ENCODE results near the gene PLXNA4.

PLXNA4 gene

DNA sequence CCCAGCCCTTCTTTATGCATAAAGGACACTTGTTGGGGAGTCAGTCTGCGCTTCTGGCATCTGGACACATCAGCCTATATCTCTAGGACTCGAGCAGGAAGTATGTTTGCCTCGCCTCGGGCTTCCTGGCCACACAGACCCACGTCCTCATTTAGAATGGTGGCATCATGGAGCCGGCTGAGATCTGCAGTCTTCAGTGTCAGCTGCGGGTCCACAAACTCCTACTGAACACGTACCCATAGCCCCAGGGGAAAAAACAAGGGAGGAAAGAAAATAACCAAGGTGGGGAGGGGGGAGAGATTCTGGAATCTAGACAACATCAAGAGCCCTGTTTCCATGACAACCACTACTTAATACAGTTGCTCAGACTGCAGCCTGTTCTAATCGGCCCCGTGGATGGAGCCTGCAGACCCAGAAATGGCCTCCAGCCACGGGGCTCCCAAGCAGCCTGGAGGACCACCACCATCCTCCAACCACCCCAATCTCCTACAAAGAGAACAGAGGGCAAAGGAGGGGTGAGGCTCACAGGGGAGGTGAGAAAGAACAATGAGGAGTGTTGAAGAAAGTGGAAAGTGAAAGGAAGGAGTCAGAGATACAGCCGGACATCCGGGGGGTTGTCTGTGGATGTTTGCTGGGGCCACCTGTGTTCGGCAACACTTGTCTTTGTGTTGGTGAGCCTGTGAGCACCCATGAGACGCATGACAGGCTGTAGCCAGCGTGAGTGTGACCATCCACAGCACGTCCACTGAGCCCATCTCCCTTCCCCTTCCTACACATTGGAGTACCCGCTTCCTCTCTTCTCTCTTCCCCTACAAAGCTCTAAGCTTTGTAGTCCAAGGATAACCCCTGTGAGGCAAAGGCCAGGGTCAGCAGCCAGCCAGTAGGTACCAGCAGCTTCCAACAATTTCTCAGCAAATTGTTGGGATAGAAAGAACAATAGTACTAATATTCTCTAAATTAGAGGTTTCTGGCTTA lies 141.0 kb downstream of the PLXNA4 start:
- DNase-seq (ENCODE audit: low spot score): no peak

DNA sequence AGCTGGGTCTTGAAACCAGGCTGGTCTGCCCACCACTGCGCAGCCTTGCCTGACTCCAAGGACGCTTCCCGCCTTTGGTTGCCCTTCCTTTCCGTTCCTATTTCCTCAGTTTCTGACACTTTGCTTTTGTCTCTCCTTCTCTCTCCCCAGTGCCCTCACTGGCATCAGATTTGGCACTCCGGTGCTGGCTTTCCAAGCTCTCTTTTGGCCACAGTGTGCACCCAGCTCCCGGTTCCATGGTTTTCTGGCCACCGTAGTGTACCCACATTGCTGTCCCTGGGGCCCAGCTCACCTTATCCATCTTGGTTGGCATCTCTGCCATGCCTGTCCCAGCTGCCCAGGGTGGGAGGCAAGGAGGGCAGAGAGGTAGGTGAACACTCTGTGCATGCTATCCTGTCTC lies 142.2 kb downstream of the PLXNA4 start:
- DNase-seq (ENCODE audit: low spot score): no peak

DNA sequence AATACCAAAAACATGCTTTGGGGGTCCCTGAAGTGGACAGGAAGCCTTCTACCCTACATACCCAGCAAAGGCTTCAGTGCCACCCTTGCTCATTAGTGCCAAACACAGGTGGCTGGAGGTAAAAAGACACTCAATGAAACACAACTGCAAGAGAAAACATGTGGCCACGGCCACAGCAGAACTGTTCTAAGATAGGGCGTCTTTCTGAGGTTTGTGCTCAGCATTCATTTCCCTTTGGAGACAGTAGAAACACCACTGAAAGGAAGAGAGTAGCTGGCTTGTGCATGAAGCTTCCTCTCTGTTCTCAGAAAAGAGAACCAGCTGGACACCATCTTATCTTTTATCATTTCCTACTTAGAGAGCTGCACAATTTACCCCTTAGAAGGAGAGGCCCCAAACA lies 143.0 kb downstream of the PLXNA4 start:
- DNase-seq (ENCODE audit: low spot score): no peak

DNA sequence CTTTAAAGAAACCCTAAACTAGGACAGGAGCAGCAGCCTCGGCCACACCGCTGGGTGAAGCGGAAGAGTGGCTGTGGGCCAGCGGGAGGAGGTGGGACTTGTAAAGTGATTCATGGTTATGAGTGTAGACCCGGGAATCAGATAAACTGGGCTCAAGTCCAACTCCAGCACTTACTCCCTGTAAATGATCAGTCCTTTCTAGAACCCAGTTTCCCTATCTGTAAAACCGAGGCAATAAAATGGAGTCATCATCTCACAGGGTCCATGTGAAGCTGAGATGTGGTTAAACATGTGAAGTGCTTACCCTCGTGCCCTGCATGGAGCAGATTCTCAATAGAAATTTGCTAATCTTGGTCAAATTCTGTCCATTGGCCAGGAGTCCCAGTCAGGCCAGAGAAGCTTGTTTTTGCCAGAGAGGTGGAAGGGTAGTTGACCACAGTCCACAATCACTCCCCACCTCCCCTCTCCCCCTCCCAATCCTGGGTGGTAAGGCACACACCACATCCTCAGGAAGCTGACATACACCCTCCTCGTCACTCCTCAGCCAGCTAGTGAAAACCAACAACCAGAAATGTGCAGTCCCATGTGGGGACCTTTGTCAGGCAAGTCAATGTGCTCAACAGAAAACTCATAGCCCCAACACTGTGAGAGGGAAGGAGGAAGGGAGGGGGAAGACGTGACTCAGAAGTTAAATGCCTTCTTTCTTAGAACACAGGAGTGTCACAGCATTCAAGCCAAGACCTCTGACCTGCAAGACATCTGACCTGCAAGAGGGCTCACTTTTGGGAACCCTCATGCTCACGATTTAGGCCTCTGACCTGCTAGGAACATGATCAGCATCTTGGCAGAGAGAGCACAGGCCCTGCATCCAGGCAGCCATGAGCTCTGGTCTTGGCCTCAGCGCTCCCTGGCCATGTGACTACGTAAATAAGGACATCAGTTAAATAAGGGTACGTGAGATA lies 145.1 kb downstream of the PLXNA4 start:
- DNase-seq (ENCODE audit: low spot score): peak; percentile 83

DNA sequence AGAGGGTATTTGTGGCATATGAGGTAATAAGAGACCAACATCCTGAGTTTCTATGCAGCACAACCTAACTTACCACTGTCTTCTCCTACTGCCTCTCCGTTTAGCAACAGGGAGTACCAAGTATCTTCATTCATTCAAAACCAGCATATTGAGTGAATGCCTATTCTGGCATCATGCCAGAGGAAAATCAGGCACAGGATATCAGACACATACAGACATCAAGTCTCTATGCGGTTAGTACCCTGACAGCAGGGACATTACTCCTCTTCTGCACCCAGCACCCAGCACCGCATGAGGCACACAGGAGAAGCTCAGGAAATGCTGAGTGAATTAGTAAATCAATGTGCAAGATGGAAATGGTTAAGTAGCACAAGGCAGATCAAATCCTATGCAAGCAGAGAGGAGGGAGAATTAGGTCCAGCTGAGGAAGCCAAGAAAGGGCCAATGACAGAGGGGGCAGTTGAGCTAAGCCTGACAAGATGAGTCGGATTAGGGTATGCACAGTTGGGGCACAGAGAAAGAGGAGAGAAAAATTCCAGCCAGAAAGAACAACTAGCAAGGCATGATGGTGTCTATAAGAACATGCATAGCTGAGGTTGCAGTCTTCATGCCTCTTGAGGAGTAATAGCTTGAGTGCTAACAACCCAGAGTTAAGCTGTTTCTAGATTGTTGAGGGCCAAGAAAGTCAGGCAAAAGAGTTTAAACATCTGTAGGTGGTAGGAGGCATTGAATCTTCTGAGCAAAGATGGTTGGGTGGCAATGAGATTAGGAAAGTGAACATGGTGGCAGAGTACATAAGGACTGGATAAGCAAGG lies 146.0 kb downstream of the PLXNA4 start:
- no peak for DNase-seq (ENCODE audit: low spot score)

DNA sequence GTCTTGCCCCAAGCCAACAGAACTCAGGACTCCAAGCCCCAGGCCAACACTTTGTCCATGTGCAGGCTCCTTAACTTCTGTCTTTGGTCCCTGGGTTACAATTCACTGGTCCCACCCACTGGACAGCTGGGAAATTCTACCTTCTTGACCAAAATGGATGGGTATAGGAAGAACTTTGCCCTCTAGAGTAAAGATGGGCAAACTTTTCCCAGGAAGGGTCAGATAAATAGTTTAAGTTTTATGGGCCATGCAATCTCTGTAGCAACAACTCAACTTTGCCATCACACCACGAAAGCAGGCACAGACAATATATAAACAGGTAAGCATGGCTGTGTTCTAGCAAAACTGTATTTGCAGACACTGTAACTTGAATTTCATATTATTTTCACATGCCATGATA lies 147.1 kb downstream of the PLXNA4 start:
- no peak for DNase-seq (ENCODE audit: low spot score)

DNA sequence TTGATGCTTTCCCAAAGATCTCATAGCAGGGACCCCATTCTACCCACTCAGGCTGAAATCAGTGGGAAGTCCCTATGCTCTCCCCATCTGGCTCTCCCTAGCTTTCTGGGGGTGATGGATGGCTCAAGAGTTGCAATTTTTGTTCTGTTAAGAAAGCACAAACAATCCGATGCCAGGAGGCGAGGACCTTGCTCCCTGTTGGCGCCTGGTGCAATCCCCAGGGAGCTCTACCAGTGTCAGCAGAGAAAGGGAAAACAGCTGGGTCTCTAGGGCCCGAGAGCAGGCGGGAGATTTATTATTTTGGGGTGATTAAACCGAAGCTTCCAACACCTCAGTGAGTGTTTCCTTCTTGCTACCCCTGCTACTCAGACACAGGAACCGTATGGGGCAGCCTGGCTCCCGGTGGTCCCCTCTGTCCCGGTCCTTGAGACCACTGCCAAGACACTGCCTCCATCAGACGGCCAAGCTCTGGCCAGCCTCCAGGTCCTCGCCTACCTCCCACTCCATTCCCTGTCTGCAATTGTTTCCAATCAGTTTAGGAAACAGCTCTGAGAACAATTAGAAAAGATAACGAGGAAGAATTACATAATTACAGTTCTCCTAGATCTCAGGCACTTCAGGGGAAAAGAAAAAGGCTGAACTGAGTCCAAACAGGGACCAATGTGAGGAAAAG lies 147.9 kb downstream of the PLXNA4 start:
- no peak for DNase-seq (ENCODE audit: low spot score)

DNA sequence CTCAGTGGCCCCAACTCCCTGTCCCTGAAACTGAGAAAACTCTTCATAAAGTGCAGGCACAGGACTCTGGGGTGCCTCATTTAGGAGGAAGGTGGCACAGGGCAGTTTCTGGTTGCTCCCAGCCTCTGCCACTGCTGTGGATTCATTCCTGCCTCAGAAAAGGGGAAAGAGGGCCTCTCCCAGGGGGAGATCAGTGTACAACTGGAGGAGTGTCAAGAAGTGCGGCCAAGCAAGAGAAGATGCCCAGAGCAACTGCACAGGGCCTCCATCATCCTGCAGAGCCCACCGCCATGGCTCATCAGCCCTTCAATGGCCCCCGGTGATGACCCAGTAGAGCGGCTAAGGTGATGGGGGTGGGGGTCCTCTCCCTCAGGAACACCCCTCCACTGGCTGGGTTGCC lies 150.3 kb downstream of the PLXNA4 start:
- DNase-seq (ENCODE audit: low spot score): no peak

DNA sequence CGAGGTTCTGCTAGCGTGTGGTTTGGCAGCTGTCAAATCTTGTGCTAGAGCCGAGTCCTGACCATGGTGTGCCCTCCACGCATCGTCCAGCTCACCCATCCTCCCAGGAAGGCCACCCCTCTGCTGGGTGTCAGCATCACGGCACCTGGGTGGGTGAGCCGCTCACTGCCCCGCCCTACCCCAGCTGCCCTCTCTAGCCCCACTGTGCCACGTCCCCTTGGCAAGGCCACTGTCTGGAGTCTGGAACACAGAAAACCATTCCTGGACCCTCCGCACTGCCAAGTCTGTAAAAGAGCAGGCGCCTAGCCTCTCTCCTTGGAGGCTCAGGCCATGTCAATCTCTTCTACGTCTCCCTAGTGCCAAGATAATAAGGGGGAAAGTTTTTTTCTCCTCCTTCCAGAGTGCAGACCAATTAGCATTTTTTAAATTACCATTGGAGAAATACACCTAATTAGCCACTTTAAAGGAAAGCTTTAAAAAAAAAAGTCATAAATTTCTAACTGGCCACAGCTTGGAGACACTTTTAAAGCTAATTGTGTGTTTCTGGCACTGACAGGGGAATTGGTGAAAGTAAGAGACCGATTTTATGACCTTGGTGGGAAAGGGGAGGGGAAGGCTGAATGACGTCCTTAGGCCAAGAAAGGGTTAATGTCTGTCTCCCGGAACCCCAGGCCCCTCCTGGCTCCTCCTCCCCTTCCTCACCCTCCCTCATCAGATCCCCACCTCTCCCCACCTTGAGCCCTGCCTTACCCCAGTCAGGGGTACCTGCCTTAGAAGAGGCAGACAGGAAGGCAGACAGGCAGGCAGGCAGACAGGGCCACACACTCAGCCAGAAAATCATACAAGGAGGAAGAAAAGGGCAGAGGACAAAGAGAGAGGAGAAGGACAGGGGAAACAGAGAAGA lies 151.2 kb downstream of the PLXNA4 start:
- DNase-seq (ENCODE audit: low spot score): no peak

DNA sequence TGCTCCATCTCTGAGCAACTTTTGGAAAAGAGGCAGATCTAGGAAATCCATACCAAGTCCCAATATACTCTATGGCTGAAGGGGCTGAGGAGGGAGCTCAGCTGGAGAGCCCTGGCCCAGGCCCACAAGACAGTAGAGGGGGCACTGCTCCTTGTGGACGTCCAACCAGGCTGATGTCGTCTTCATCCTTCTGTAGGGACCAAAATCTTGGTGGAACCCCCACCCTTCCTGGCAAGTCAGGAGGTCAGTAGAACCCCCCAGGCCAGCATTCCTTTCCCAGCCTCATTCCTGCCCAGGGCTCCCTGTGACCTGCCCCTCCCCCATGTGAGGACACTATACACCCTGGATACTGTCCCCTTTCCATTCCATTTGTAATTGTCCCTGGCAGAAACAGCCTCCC lies 152.0 kb downstream of the PLXNA4 start:
- DNase-seq (ENCODE audit: low spot score): no peak

DNA sequence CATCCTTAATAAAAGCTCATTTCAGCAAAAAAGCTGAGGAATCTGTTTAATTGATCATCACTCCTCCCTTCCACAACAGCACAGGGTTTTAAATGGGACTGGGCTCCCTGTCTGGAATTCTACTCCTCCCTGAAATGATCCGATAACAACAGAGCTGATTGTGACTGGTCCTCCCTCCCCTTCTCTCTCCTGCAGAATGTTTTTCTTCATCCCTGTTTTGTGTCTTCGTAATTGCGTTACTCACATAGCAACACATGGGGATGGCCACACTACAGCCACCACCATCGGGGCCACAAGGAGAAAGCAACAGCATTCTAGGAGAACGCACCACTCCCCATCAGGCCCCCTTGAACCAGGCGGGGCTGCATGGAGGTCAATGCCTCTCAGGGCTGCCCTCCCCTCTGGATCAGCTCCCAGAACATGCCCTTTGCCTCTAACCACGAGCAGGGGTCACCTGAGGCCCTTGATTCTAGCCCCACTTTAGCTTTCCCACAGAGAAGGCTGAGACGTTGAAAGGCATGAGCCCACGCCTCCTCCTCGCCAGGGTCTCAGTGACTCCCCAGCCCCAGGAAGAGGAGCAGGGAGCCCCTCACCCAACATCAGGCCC lies 152.6 kb downstream of the PLXNA4 start:
- no peak for DNase-seq (ENCODE audit: low spot score)

DNA sequence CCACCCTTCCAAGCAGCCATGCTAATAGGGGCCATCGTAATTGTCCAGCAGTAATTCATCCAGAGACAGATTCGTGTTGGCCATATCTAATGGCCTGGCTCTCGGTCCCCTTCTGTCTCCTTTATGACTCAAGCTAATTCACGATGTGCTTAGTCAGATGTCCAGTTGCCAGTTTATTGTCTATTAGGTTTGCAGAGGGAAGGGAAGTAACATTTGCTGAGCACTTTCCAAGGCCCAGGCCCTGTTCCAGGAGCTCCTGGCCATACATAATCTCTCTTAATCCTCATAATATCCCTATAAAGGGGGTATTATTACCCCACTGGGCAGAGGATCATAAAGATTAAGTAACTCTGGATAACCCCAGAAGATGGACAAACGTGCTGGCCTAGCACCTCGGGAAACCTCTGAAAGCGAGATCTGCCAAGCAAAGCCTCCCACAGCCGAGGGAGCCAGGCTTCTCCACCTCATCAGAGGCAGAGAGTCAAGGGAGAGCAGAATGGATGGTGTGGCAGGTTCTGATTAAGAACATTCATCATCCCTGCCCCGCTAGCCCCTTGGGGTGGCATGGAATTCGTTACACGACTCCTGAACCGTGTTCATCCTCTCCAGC lies 153.7 kb downstream of the PLXNA4 start:
- DNase-seq (ENCODE audit: low spot score): peak; percentile 52

DNA sequence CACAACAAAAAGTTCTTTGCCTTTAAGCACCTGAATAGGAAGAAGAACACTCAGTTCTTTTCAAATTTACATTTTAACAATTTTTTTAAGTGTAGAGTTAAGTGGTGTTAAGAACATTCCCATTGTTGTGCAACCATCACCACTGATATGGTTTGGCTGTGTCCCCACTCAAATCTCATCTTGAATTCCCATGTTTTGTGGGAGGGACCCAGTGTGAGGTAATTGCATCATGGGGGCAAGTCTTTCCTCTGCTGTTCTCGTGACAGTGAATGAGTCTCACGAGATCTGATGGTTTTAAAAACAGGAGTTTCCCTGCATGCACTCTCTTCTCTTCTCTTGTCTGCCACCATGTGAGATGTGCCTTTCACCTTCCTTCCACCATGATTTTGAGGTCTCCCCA lies 155.7 kb downstream of the PLXNA4 start:
- DNase-seq (ENCODE audit: low spot score): no peak

DNA sequence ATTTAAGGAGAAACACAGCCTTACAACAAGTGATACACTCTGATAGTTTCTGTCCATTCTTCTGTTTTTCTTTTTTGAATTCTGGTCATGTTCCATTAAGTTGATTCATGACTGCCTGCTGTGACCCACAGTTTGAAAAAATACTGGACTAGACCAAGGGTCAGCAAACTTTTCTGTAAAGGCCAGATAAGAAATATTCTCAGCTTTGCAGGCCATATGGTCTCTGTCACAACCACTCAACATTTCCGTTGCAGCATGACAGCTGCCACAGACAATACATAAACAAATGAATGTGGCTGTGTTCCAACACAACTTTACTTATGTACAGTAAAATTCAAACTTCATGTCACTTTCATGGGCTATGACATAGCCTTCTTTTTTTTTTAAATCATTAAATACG lies 156.7 kb downstream of the PLXNA4 start:
- peak; percentile 72 for DNase-seq (ENCODE audit: low spot score)

DNA sequence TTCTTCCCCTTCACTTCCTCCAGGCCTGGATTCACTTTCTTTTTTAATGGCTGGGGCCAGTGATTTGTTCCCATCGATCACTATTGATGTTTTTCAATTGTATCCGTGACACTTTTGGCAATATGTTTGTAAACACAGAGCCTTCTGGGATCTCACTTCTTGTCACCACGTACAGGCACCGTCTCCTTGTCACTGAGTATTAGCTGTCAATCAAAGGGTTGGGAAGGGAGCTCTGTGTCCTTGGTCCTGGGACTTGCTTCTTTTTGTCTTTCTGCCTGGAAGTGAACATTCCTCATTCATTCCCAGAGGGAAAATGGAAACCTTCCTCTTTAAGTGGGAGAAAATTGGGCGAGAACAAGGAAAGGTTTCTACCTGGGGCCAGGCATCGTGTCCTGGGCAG lies 157.4 kb downstream of the PLXNA4 start:
- no peak for DNase-seq (ENCODE audit: low spot score)

DNA sequence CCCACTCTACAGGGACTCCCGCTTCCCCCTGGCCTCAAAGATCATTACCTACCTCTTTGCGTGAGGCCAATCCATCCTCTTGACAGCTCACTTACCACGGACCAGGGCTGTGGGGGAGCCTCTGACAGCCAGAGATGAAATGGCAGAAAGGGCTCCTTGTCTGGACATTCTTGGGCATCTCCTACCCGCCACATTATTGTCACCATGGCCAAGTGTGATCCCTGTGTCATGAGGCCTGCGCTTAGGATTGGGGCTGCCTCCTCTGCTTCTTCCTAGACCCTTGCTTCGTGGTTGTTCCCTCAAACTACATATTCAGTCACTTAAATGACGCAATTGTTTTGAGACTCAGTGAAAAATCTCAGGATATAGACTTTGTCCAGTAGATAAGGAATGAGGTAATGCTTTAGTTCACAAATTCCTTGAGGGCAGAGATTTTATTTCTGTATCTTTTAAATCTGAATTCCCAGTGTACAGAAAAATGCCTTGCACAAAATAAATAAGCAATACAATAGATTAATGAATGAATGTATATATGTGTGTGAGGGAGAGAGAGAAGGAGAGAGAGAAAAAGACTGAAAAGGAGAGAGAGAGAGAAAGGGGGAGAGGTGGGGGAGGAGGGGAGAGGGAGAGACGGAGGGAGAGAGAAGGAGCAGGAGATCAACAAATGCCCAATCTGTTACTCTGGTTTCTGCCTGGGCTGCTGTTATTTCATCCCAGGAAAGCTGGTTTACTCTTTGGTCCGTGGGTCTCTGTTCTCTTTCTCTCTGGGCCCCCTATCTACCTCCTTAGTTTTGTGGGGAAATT lies 159.0 kb downstream of the PLXNA4 start:
- no peak for DNase-seq (ENCODE audit: low spot score)

DNA sequence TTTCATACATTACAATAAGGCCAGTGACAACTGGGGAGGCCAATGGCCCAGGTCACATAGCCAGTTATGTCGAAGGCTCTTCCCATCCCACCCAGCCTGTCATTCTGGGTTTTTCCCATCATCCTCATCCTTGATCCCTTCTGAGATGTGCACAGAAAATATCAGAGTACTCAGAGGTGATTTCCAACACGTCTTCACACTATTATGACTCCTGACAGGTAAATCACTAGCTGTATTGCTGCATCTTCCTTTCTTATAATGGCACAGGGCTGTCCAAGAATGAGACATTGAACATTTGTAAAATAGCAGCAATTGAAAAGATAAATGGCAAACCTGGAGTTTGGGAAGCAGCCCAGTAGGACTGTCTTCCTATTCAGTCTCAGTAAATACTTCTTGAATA lies 159.9 kb downstream of the PLXNA4 start:
- no peak for DNase-seq (ENCODE audit: low spot score)

DNA sequence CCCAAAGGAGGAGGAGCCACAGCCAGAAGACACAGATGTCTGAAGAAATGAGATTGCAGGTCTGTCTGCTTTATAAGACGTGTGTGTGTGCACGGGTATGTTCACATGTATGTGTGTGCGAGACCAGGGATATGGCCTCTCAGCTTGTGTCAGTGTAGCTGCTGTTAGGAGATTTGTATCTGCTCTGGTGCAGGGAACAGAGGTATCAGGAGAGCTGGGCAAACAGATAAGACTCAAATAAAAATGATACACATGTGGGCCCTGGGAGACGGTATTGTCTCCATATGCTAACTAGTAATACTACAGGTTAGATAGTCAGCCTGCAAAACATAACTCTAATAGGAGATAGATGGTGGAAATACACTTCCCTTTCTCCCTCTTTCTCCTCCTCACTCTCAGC lies 161.0 kb downstream of the PLXNA4 start:
- no peak for DNase-seq (ENCODE audit: low spot score)

DNA sequence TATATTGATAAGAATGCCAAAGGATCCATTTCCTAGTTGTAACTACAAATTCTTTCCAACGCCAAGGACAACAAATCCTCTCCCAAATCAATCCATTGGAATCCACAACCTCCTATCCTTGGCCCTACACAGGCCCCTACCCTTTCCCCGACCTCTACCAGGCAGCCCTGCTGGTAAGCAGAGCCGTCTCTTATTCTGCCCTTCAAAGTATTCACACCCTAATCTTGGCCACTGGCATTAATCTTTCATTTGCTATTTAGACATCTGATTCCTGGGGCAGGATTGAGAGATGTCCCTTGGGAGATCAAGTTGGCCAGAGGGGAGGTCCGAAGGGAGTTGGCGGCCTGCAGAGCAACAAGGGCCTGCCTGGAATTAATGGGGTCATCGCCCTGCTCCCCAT lies 161.4 kb downstream of the PLXNA4 start:
- DNase-seq (ENCODE audit: low spot score): no peak
